GM12878 (cell line): ENCODE data around the gene CIPC. TPM values are rescaled to one million over a fixed set of nuclear protein-coding genes. Genes with fewer than 3 reads are reported as not detected.
A peak's percentile ranks its signal among the peaks of the same experiment; 100 is the strongest.

ENCODE experiments used
- ATAC-seq: fragments of 200-7000 bp; cut with Tn5 transposase; 3 replicates; pipeline ENCODE4 v1.9.1; 2020; ENCODE audit warnings: mild to moderate bottlenecking, moderate library complexity
- BruUV-seq: library from RNA; stranded (reverse); fragments of 400-500 nt; replicated peaks from 2 replicates; lab custom pipeline; 2021; lab: Mats Ljungman, UMichigan
- CTCF ChIA-PET: fragments of 300-600 bp; sonication (Branson Sonifier 250); formaldehyde crosslinking; extraction: SDS; loops from one replicate; lab custom pipeline; 2021; ENCODE audit warnings: inconsistent platforms; lab: Yijun Ruan, JAX
- POLR2A ChIA-PET: fragments of 350-600 bp; formaldehyde crosslinking; extraction: SDS; loops from one replicate; lab custom pipeline; 2021; ENCODE audit warnings: inconsistent platforms; lab: Charles Lee
- RAD21 ChIA-PET: fragments of 300-600 bp; sonication (Branson Sonifier 250); formaldehyde crosslinking; loops from one replicate; lab custom pipeline; 2023; ENCODE audit warnings: antibody characterized with exemption; ENCODE audit not compliant: unreplicated experiment; lab: Charles Lee
- SMC1A ChIA-PET: fragments of 300-600 bp; sonication (Branson Sonifier 250); formaldehyde crosslinking; loops from one replicate; lab custom pipeline; 2023; ENCODE audit not compliant: unreplicated experiment, uncharacterized antibody; lab: Charles Lee
- DNase-seq: peaks from one replicate; pipeline ENCODE4 v3.0.0-alpha.2; 2011; ENCODE audit warnings: low read depth, low spot score
- FAIRE-seq: peaks from 3 replicates; lab custom pipeline; 2011; peaks lifted over from hg19 to GRCh38; lab: Jason Lieb, UNC
- H2AFZ ChIP-seq: 2 replicates; pipeline ENCODE4 v1.6.0; 2011; ENCODE audit warnings: low read depth, low read length, control low read depth; ENCODE audit not compliant: control insufficient read depth
- H3K27ac ChIP-seq: 2 replicates; pipeline ENCODE4 v1.5.1; 2011; ENCODE audit warnings: control low read depth; ENCODE audit not compliant: control insufficient read depth, insufficient read depth
- H3K27me3 ChIP-seq, 2 experiments: replicated peaks in 1 of 2; 2 replicates each; pipeline versions ENCODE4 v1.6.0 to v1.6.1; 2011; ENCODE audit warnings: low read length in 1 of 2; ENCODE audit not compliant: control insufficient read depth in 2 of 2, insufficient read depth in 2 of 2
- H3K36me3 ChIP-seq, 2 experiments: 2 replicates each; pipeline ENCODE4 v1.5.1; 2011; ENCODE audit warnings: low read length in 1 of 2; ENCODE audit not compliant: control insufficient read depth in 2 of 2, insufficient read depth in 2 of 2
- H3K4me1 ChIP-seq: 2 replicates; pipeline ENCODE4 v1.6.1; 2011; ENCODE audit warnings: mild to moderate bottlenecking, low read length, moderate library complexity, mixed read lengths; ENCODE audit not compliant: control insufficient read depth, insufficient read depth
- H3K4me2 ChIP-seq: 2 replicates; pipeline ENCODE4 v1.6.0; 2011; ENCODE audit warnings: control low read depth; ENCODE audit not compliant: control insufficient read depth, insufficient read depth
- H3K4me3 ChIP-seq: fragments of 200-600 bp; sonication (generic); 2 replicates; pipeline ENCODE4 v1.5.1; 2016
- H3K79me2 ChIP-seq: 2 replicates; pipeline ENCODE4 v1.6.0; 2011; ENCODE audit warnings: low read length; ENCODE audit not compliant: control insufficient read depth, insufficient read depth
- H3K9ac ChIP-seq: 2 replicates; pipeline ENCODE4 v1.8.0; 2011; ENCODE audit warnings: low read length, control low read depth, mixed read lengths; ENCODE audit not compliant: control insufficient read depth, insufficient read depth
- H3K9me3 ChIP-seq: replicated peaks from 3 replicates; pipeline ENCODE4 v1.5.1; 2011; ENCODE audit warnings: mild to moderate bottlenecking, low read length; ENCODE audit not compliant: control insufficient read depth, insufficient read depth
- H4K20me1 ChIP-seq: 2 replicates; pipeline ENCODE4 v1.6.0; 2011; ENCODE audit not compliant: control insufficient read depth, insufficient read depth
- BHLHE40 ChIP-seq, 2 experiments: fragments of 450-650 bp in 1 of 2; IDR thresholded peaks; 2 replicates each; pipeline ENCODE4 v1.6.1; 2011 to 2017; ENCODE audit warnings: low read depth in 2 of 2, borderline replicate concordance in 1 of 2, improper control_type of control experiment in 1 of 2, low read length in 1 of 2, mild to moderate bottlenecking in 1 of 2
- CEBPB ChIP-seq, 2 experiments: fragments of 150-350 bp in 1 of 2; IDR thresholded peaks; 2 replicates each; pipeline ENCODE4 v1.6.1; 2012 to 2014; ENCODE audit warnings: low read depth in 2 of 2, low read length in 2 of 2, borderline replicate concordance in 1 of 2, inconsistent platforms in 1 of 2
- HDAC2 ChIP-seq: fragments of 200-600 bp; sonication (generic); IDR thresholded peaks from 2 replicates; pipeline ENCODE4 v1.6.1; 2017
- HDAC6 ChIP-seq: fragments of 200-600 bp; sonication (generic); IDR thresholded peaks from one replicate; pipeline ENCODE4 v1.8.0; 2017; ENCODE audit warnings: antibody characterized with exemption; ENCODE audit not compliant: unreplicated experiment
- HDGF ChIP-seq: fragments of 450-650 bp; IDR thresholded peaks from 2 replicates; pipeline ENCODE4 v1.6.1; 2016; ENCODE audit warnings: antibody characterized with exemption
- IRF5 ChIP-seq: fragments of 450-650 bp; IDR thresholded peaks from 2 replicates; pipeline ENCODE4 v1.6.1; 2017; ENCODE audit warnings: borderline replicate concordance
- KDM1A ChIP-seq: fragments of 200-600 bp; sonication (generic); IDR thresholded peaks from 2 replicates; pipeline ENCODE4 v1.6.1; 2016; ENCODE audit warnings: borderline replicate concordance
- NFYB ChIP-seq: IDR thresholded peaks from 2 replicates; pipeline ENCODE4 v1.6.1; 2011; ENCODE audit warnings: low read depth, mild to moderate bottlenecking, low read length, improper control_type of control experiment, moderate library complexity; ENCODE audit not compliant: insufficient read depth
- POU2F2 ChIP-seq: IDR thresholded peaks from 3 replicates; pipeline ENCODE4 v1.6.1; 2011; ENCODE audit warnings: low read depth, mild to moderate bottlenecking, low read length, borderline replicate concordance
- RAD21 ChIP-seq: IDR thresholded peaks from 2 replicates; pipeline ENCODE4 v1.6.1; 2011; ENCODE audit warnings: mild to moderate bottlenecking, low read depth, low read length, moderate library complexity; ENCODE audit not compliant: insufficient read depth
- RCOR1 ChIP-seq: conservative IDR thresholded peaks from 2 replicates; pipeline ENCODE4 v1.6.1; 2012; ENCODE audit warnings: low read depth, low read length, improper control_type of control experiment
- SMC3 ChIP-seq: IDR thresholded peaks from 2 replicates; pipeline ENCODE4 v1.6.1; 2011; ENCODE audit warnings: low read length, improper control_type of control experiment, borderline replicate concordance
- TBL1XR1 ChIP-seq: IDR thresholded peaks from 2 replicates; pipeline ENCODE4 v1.6.1; 2012; ENCODE audit warnings: low read depth, low read length, improper control_type of control experiment
- USF2 ChIP-seq: IDR thresholded peaks from 2 replicates; pipeline ENCODE4 v1.6.1; 2011; ENCODE audit warnings: low read depth, low read length, improper control_type of control experiment, borderline replicate concordance
- YBX1 ChIP-seq: fragments of 450-650 bp; IDR thresholded peaks from 2 replicates; pipeline ENCODE4 v1.6.1; 2016; ENCODE audit warnings: antibody characterized with exemption
- WGBS: methylation state at CpG from one replicate; pipeline ENCODE4 v1.1.6; 2016; ENCODE audit warnings: low lambda C conversion rate; ENCODE audit not compliant: insufficient replicate concordance, insufficient coverage; ENCODE audit errors: missing lambda C conversion rate; 5-methylcytosine and 5-hydroxymethylcytosine counted together
- in situ Hi-C: fragments of 300-500 bp; cut with MboI; formaldehyde crosslinking; loops from 9 replicates; pipeline ENCODE4 v1.14.3; 2018; ENCODE audit warnings: mixed read lengths
- intact Hi-C: fragments of 100-400 bp; cut with micrococcal nuclease; formaldehyde crosslinking; loops from one replicate; pipeline ENCODE4 v1.14.2; 2022; ENCODE audit not compliant: unreplicated experiment
- polyA plus RNA-seq, 11 experiments: library from polyadenylated mRNA; depleted of rRNA in 4 of 11; unstranded in 6 of 11; stranded (reverse) in 5 of 11; fragments of >200 nt; fragmentation: Nextera tagmentation in 4 of 11; fragmentation: Illumina TruSeq in 1 of 11; extraction: Ambion mirVana in 4 of 11; extraction: Trizol in 1 of 11; gene quantifications; 1 replicate in 1 of 11; 2 replicates in 10 of 11; pipeline versions ENCODE4 v1.2.1 to v1.2.3, GENCODE V29; 2011 to 2016; ENCODE audit warnings: inconsistent platforms in 2 of 11, missing spikeins in 2 of 11, low read depth in 1 of 11
- total RNA-seq, 4 experiments: library from RNA; depleted of rRNA in 3 of 4; stranded (reverse); fragments of >200 nt in 3 of 4; fragmentation: Illumina TruSeq in 1 of 4; extraction: Trizol in 1 of 4; gene quantifications; 2 replicates each; pipeline versions ENCODE4 v1.2.1 to v1.2.3, GENCODE V29; 2013 to 2021
- TF ChIP-seq, protein P1 (sequence below), 3 experiments: IDR thresholded peaks in 2 of 3; conservative IDR thresholded peaks in 1 of 3; 2 replicates each; pipeline ENCODE4 v1.5.1; 2011; ENCODE audit warnings: low read depth in 3 of 3, low read length in 3 of 3, mild to moderate bottlenecking in 3 of 3, control low read depth in 2 of 3, moderate library complexity in 2 of 3, inconsistent platforms in 1 of 3, mixed read lengths in 1 of 3; ENCODE audit not compliant: control insufficient read depth in 2 of 3, insufficient read depth in 1 of 3; ENCODE audit errors: extremely low read depth in 1 of 3
- TF ChIP-seq, protein P2 (sequence below): fragments of 450-650 bp; IDR thresholded peaks from 2 replicates; pipeline ENCODE4 v1.6.1; 2018; ENCODE audit warnings: mild to moderate bottlenecking, low read depth, moderate library complexity; ENCODE audit not compliant: partially characterized antibody

The CIPC gene
- total and polyA plus RNA-seq, 10 of the 15 experiments (the other 5 are each of a cell fraction or from before 2014, with no cell fraction given), result 5.6 to 29.5 (median 16.5) TPM

GRCh38 chr14:77108753-77109152 is 10.7 kb downstream of the CIPC start:
- ChIA-PET SMC1A (interaction anchor here (0.7 to 21.4 kb wide), 3 partner anchors 10 to 38 kb away, joined by 3 to 428 read pairs (median 3); no protein-coding TSS in a partner anchor), RAD21 (interaction anchor here (3.4 kb wide), 1 partner anchor 15 kb away, joined by 17 read pairs; no protein-coding TSS in a partner anchor), CTCF (interaction anchor here (0.7 to 21.9 kb wide), 9 partner anchors 8 to 340 kb away, joined by 3 to 445 read pairs (median 3); partner anchors contain the start of gene CIPC), POLR2A (no interaction called here)
- peaks cover 5 to 28% of the 10 kb centered on the region in 2 experiments for H3K36me3 ChIP-seq
- in situ Hi-C loops (no loop called here), intact Hi-C loops (no loop called here)
- TF ChIP-seq RCOR1 (no peak), YBX1 (no peak), TBL1XR1 (no peak), POU2F2 (no peak), RAD21 (peak; percentile 58), CEBPB (IDR thresholded peaks at IDR 0.05; ENCODE audit: borderline replicate concordance in 1 of 2, low read depth in 2 of 2, low read length in 2 of 2) (no peak), SMC3 (peak; percentile 30; the same call in 1 of the 2 replicates), USF2 (no peak), NFYB (no peak), IRF5 (no peak), HDAC6 (no peak), HDAC2 (no peak), KDM1A (no peak), BHLHE40 (IDR thresholded peaks at IDR 0.05; ENCODE audit: borderline replicate concordance in 1 of 2, low read depth in 2 of 2, low read length in 1 of 2) (no peak), HDGF (no peak)
- TF ChIP-seq, protein P1, sequence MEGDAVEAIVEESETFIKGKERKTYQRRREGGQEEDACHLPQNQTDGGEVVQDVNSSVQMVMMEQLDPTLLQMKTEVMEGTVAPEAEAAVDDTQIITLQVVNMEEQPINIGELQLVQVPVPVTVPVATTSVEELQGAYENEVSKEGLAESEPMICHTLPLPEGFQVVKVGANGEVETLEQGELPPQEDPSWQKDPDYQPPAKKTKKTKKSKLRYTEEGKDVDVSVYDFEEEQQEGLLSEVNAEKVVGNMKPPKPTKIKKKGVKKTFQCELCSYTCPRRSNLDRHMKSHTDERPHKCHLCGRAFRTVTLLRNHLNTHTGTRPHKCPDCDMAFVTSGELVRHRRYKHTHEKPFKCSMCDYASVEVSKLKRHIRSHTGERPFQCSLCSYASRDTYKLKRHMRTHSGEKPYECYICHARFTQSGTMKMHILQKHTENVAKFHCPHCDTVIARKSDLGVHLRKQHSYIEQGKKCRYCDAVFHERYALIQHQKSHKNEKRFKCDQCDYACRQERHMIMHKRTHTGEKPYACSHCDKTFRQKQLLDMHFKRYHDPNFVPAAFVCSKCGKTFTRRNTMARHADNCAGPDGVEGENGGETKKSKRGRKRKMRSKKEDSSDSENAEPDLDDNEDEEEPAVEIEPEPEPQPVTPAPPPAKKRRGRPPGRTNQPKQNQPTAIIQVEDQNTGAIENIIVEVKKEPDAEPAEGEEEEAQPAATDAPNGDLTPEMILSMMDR (IDR thresholded peaks at IDR 0.05 in 2 of 3, conservative IDR thresholded peaks at IDR 0.05 in 1 of 3; ENCODE audit: control insufficient read depth in 2 of 3, extremely low read depth in 1 of 3, insufficient read depth in 1 of 3, low read depth in 3 of 3, low read length in 3 of 3), result peak; percentile 9 to 33 (median 17); a peak in 3 of 6 replicates
- TF ChIP-seq, protein P2, sequence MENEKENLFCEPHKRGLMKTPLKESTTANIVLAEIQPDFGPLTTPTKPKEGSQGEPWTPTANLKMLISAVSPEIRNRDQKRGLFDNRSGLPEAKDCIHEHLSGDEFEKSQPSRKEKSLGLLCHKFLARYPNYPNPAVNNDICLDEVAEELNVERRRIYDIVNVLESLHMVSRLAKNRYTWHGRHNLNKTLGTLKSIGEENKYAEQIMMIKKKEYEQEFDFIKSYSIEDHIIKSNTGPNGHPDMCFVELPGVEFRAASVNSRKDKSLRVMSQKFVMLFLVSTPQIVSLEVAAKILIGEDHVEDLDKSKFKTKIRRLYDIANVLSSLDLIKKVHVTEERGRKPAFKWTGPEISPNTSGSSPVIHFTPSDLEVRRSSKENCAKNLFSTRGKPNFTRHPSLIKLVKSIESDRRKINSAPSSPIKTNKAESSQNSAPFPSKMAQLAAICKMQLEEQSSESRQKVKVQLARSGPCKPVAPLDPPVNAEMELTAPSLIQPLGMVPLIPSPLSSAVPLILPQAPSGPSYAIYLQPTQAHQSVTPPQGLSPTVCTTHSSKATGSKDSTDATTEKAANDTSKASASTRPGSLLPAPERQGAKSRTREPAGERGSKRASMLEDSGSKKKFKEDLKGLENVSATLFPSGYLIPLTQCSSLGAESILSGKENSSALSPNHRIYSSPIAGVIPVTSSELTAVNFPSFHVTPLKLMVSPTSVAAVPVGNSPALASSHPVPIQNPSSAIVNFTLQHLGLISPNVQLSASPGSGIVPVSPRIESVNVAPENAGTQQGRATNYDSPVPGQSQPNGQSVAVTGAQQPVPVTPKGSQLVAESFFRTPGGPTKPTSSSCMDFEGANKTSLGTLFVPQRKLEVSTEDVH, result no peak
- ATAC-seq (no peak), FAIRE-seq (no peak), DNase-seq (no peak)
- H3K9me3 ChIP-seq, result no peaks in the 10 kb centered on the region
- no peaks in the 10 kb centered on the region for H3K27me3 ChIP-seq
- no peak overlapping the region for H3K9ac ChIP-seq
- no TSS peak for BruUV-seq
- no peak overlapping the region for H3K4me3 ChIP-seq
- peaks cover 2% of the 10 kb centered on the region for H3K79me2 ChIP-seq
- 89% methylated on average over 2 of the region's 2 CpGs for WGBS
- H3K4me2 ChIP-seq, result no peak overlapping the region
- no peak overlapping the region for H2AFZ ChIP-seq
- no peak overlapping the region for H3K27ac ChIP-seq
- no peaks in the 10 kb centered on the region for H4K20me1 ChIP-seq
- no peaks in the 10 kb centered on the region for H3K4me1 ChIP-seq
